Measurements from ENCODE around the gene AVP. TPM values are rescaled to one million over a fixed set of nuclear protein-coding genes. Genes with fewer than 3 reads are reported as not detected.
"Not testable (repeated sequence)": the region's sequence is repeated elsewhere in the genome, so short reads cannot be mapped to it uniquely, and the experiment has no call there.

The AVP gene, protein sequence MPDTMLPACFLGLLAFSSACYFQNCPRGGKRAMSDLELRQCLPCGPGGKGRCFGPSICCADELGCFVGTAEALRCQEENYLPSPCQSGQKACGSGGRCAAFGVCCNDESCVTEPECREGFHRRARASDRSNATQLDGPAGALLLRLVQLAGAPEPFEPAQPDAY
- total RNA-seq, result not detected
- polyA plus RNA-seq, result not detected
- long read RNA-seq, donor 1, result 0 reads
- long read RNA-seq, donor 2, result 0 reads
- long read RNA-seq, donor 3, result 0 reads
- long read RNA-seq, donor 4, result 0 reads

DNA sequence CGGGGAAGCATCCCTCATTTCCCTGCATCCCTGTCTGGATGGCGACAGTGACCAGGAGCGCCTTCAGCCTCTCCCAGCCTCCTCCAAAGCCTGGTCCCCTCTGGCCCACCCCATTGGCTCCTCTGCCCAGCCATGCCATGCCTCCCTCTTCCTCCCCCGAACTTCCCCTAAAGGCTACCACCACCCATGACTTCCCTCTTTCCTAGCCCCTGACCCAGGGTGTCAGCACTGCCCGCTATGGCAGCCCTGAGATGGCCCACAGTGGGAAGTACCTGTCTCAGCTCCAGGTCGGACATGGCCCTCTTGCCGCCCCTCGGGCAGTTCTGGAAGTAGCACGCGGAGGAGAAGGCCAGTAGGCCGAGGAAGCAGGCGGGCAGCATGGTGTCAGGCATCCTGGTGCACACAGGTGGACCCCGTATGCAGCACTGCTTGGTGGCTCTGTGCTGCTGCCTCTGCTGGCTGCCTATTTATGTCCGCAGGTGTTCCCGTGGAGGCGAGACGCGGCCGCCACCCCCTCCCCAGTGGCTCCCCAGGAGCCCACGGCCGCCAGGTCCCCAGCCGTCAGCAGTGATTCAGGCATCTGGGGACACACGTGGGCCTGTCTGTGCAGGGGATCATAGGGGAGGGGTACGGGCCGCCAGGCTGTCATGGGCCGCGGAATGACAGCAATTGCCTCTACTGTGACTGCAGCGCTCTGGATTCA, at the start of gene AVP:
Gene AVP (minus strand): TSS at position 442 of the 703 bp plus-strand sequence. CDS start 50 bp downstream, at position 392.
- Histone ChIP-seq H3K27me3 (ENCODE audit: control insufficient read depth, insufficient read depth) (no peaks in the 10 kb centered on the region), H3K4me3 (ENCODE audit: low read length) (no peak within 1 kb of the TSS), H3K27ac (ENCODE audit: low read length) (no peak within 1 kb of the TSS), H3K9me3 (ENCODE audit: control insufficient read depth, low read length) (no peaks in the 10 kb centered on the region), H3K4me1 (ENCODE audit: control insufficient read depth, insufficient read depth, low read length) (no peaks in the 10 kb centered on the region)
- WGBS, result 83% methylated on average over 28 of the region's 28 CpGs
- peak in 1 of 3 donors; percentile 44 for DNase-seq
- intact Hi-C loops (cut with DNase I), result no loop called here
- no peak for ATAC-seq

DNA sequence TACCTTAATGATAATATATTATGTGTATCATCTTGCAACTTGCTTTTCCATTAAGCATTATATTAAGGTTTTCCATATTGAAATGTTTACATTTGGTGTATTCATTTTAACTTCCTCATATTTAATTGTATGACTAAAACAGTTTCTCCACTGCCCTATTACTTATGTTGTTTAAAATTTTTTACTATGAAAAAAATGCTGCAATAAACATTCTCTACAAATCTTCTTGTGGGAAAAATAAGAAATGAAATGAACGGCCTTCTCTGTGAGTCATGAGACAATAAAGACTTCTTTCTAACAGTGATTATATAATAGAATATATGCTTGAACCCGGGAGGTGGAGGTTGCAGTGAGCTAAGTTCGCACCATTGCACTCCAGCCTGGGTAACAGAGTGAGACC, 49.6 kb upstream of the AVP start:
- no peak for ATAC-seq
- no peak for DNase-seq
- intact Hi-C loops (cut with DNase I), result no loop called here
- 88% methylated on average over 3 of the region's 3 CpGs for WGBS
- no peak overlapping the region for H3K4me3 ChIP-seq (ENCODE audit: low read length)
- peaks cover 4% of the 10 kb centered on the region for H3K4me1 ChIP-seq (ENCODE audit: control insufficient read depth, insufficient read depth, low read length)
- no peaks in the 10 kb centered on the region for H3K9me3 ChIP-seq (ENCODE audit: control insufficient read depth, low read length)
- no peaks in the 10 kb centered on the region for H3K27me3 ChIP-seq (ENCODE audit: control insufficient read depth, insufficient read depth)
- H3K27ac ChIP-seq (ENCODE audit: low read length), result no peak overlapping the region

DNA sequence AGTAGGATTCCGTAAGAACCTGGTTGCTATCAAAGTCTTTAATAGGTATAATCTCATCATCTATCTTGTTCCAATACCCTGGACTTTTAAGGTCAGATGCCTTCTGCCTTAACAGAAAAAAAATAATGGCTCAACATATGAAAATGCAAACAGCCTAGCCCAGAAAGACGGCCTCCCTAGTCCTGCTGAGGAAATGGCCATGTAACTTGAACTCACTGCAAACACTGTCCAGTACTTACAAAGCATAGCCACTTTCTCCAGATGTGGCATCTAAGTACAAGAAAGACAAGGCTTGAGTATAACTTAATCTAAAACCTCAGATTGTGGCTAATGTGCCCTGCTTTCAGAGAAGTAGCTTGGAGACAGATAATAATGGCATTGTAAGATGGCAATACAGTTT, 48.6 kb upstream of the AVP start:
- ATAC-seq (no peak), DNase-seq (no peak)
- WGBS, result 96% methylated on average over 2 of the region's 2 CpGs
- H3K27ac ChIP-seq (ENCODE audit: low read length), result no peak overlapping the region
- H3K27me3 ChIP-seq (ENCODE audit: control insufficient read depth, insufficient read depth), result no peaks in the 10 kb centered on the region
- intact Hi-C loops (cut with DNase I), result no loop called here
- H3K9me3 ChIP-seq (ENCODE audit: control insufficient read depth, low read length), result no peaks in the 10 kb centered on the region
- H3K4me3 ChIP-seq (ENCODE audit: low read length), result no peak overlapping the region
- H3K4me1 ChIP-seq (ENCODE audit: control insufficient read depth, insufficient read depth, low read length), result peaks cover 6% of the 10 kb centered on the region

DNA sequence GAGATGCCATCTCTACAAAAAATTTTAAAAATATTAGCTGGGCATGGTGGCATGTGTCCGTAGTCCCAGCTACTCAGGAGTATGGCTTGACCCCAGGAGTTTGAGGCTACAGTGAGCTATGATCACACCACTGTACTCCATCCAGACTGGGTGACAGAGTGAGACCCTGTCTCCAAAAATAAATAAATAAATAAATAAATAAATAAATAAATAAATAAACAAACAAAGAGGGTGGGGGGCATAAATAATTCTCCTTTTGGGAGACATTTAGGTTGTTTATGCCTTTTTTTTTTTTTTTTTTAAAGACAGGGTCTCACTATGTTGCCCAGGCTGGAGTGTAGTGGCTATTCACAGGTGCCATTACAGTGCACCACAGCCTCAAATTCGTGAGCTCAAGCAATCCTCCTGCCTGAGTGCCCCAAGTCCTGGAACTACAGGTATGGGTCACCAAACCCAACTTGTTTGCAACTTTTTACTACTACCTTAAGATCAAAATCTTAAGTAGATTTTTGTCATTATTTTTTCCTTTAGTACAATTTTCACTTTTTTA, 45.6 kb upstream of the AVP start:
- Histone ChIP-seq H3K27ac (ENCODE audit: low read length) (no peak overlapping the region), H3K4me1 (ENCODE audit: control insufficient read depth, insufficient read depth, low read length) (peaks cover 4% of the 10 kb centered on the region), H3K4me3 (ENCODE audit: low read length) (no peak overlapping the region), H3K9me3 (ENCODE audit: control insufficient read depth, low read length) (no peaks in the 10 kb centered on the region), H3K27me3 (ENCODE audit: control insufficient read depth, insufficient read depth) (no peaks in the 10 kb centered on the region)
- ATAC-seq (no peak), DNase-seq (no peak)
- whole genome bisulfite sequencing, result 94% methylated on average over 2 of the region's 2 CpGs
- intact Hi-C loops (cut with DNase I), result no loop called here

DNA sequence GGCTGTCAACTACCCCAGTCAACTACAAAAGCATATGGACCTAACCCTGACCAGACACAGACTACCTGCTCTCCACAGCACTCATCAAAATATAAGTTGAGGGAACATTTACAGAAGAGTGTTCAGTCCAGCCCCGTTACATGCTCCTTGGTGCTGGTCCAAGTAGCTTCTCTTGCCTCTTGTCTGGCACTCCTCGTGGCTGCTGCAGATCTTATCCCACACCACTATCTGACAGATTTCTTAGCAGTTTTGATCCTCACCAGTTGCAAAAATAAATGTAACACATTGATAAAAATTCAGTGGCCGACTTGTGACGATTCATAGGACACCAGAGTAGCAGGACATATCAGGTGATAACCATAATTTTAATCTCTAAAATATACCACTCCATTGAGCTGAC, 44.6 kb upstream of the AVP start:
- no peaks in the 10 kb centered on the region for H3K27me3 ChIP-seq (ENCODE audit: control insufficient read depth, insufficient read depth)
- intact Hi-C loops (cut with DNase I), result no loop called here
- DNase-seq (no peak), ATAC-seq (peak in 1 of 2 donors; percentile 38)
- no peaks in the 10 kb centered on the region for H3K9me3 ChIP-seq (ENCODE audit: control insufficient read depth, low read length)
- H3K27ac ChIP-seq (ENCODE audit: low read length), result no peak overlapping the region
- WGBS, result 52% methylated on average over 4 of the region's 4 CpGs
- H3K4me1 ChIP-seq (ENCODE audit: control insufficient read depth, insufficient read depth, low read length), result peaks cover 3% of the 10 kb centered on the region
- no peak overlapping the region for H3K4me3 ChIP-seq (ENCODE audit: low read length)

DNA sequence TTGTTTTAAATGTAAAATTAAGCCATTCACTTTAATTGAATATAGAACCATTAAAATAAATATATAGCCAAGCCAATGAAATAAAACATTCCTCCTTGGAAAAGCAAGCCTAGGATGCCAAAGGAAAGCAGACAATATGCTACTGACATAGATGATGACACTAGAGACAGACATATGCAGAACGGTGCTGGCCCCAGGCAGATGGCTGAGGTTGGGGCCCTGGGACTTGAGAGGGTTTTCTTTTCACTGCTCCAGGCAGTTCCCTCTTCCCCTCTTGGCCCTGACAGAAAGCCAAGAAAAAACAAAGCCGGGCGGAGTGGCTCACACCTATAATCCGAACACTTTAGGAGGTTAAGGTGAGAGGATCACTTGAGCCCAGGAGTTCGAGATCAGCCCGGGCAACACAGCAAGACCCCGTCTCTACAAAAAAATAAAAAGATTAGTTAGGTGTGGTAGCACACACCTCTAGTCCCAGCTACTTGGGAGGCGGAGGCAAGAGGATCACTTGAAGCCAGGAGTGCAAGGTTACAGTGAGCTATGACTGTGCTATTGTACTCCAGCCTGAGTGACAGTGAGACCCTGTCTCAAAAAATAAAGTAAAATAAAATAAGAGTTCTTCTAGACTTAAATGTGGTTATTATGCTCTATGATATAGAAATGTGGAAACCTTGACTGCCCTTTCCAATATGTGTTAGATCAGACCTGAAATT, 43.9 kb upstream of the AVP start:
- Histone ChIP-seq H3K4me1 (ENCODE audit: control insufficient read depth, insufficient read depth, low read length) (peaks cover 3% of the 10 kb centered on the region), H3K27me3 (ENCODE audit: control insufficient read depth, insufficient read depth) (no peaks in the 10 kb centered on the region), H3K9me3 (ENCODE audit: control insufficient read depth, low read length) (no peaks in the 10 kb centered on the region), H3K27ac (ENCODE audit: low read length) (no peak overlapping the region), H3K4me3 (ENCODE audit: low read length) (no peak overlapping the region)
- DNase-seq, result no peak
- WGBS, result 70% methylated on average over 8 of the region's 8 CpGs
- no peak for ATAC-seq
- intact Hi-C loops (cut with DNase I), result no loop called here

DNA sequence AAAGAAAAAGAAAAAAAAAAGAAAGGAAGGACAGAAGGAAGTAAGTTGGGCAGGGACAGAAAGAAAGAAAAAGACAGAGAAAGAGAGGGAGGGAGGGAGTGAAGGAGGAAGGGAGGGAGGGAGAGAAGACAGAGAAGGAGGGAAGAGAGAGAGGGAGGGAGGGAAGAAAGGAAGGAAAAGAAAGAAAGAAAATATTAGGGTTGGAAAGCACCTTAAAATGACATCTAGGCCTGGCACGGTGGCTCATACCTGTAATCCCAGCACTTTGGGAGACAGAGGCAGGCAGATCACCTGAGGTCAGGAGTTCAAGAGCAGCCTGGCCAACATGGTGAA, 42.0 kb upstream of the AVP start:
- peaks cover 2% of the 10 kb centered on the region for H3K4me1 ChIP-seq (ENCODE audit: control insufficient read depth, insufficient read depth, low read length)
- intact Hi-C loops (cut with DNase I), result no loop called here
- H3K27me3 ChIP-seq (ENCODE audit: control insufficient read depth, insufficient read depth), result no peaks in the 10 kb centered on the region
- no peak overlapping the region for H3K4me3 ChIP-seq (ENCODE audit: low read length)
- ATAC-seq, result no peak
- no peaks in the 10 kb centered on the region for H3K9me3 ChIP-seq (ENCODE audit: control insufficient read depth, low read length)
- 100% methylated on average over 1 of the region's 1 CpG for WGBS
- no peak overlapping the region for H3K27ac ChIP-seq (ENCODE audit: low read length)
- no peak for DNase-seq

DNA sequence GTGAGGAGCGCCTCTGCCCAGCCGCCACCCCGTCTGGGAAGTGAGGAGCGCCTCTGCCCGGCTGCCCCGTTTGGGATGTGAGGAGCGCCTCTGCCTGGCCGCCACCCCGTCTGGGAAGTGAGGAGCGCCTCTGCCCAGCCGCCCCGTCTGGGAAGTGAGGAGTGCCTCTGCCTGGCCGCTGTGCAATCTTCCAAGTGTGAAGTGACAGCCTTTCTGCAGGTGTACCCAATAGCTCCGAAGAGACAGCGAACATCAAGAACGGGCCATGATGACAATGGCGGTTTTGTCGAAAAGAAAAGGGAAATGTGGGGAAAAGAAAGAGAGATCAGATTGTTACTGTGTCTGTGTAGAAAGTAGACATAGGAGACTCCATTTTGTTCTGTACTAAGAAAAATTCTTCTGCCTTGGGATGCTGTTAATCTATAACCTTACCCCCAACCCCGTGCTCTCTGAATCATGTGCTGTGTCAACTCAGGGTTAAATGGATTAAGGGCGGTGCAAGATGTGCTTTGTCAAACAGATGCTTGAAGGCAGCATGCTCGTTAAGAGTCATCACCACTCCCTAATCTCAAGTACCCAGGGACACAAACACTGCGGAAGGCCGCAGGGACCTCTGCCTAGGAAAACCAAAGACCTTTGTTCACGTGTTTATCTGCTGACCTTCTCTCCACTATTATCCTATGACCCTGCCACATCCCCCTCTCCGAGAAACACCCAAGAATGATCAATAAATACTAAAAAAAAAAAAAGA, 41.4 kb upstream of the AVP start:
- ATAC-seq; H3K27me3 ChIP-seq (ENCODE audit: control insufficient read depth, insufficient read depth); H3K27ac ChIP-seq (ENCODE audit: low read length); intact Hi-C loops (cut with DNase I); H3K4me3 ChIP-seq (ENCODE audit: low read length); H3K9me3 ChIP-seq (ENCODE audit: control insufficient read depth, low read length); H3K4me1 ChIP-seq (ENCODE audit: control insufficient read depth, insufficient read depth, low read length); DNase-seq: not testable (repeated sequence)
- WGBS, result 89% methylated on average over 25 of the region's 25 CpGs

DNA sequence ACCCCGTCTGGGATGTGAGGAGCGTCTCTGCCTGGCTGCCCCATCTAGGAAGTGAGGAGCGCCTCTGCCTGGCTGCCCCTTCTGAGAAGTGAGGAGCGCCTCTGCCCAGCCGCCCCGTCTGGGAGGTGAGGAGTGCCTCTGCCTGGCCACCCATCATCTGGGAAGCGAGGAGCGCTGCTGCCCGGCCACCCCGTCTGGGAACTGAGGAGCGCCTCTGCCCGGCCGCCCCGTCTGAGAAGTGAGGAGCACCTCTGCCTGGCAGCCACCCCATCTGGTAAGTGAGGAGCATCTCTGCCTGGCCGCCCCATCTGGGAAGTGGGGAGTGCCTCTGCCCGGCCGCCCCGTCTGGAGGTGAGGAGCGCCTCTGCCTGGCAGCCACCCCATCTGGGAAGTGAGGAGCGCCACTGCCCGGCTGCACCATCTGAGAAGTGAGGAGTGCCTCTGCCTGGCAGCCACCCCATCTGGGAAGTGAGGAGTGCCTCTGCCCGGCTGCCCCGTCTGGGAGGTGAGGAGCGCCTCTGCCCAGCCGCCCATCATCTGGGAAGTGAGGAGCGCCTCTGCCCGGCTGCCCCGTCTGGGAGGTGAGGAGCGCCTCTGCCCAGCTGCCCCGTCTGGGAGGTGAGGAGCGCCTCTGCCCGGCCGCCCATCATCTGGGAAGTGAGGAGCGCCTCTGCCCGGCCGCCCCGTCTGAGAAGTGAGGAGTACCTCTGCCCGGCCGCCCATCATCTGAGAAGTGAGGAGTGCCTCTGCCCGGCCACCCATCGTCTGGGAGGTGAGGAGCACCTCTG, 40.4 kb upstream of the AVP start:
- ATAC-seq; H3K4me1 ChIP-seq (ENCODE audit: control insufficient read depth, insufficient read depth, low read length); H3K9me3 ChIP-seq (ENCODE audit: control insufficient read depth, low read length); intact Hi-C loops (cut with DNase I); H3K27me3 ChIP-seq (ENCODE audit: control insufficient read depth, insufficient read depth); H3K27ac ChIP-seq (ENCODE audit: low read length); H3K4me3 ChIP-seq (ENCODE audit: low read length): not testable (repeated sequence)
- peak in 1 of 3 donors; percentile 61 for DNase-seq
- WGBS, result 98% methylated on average over 41 of the region's 41 CpGs

DNA sequence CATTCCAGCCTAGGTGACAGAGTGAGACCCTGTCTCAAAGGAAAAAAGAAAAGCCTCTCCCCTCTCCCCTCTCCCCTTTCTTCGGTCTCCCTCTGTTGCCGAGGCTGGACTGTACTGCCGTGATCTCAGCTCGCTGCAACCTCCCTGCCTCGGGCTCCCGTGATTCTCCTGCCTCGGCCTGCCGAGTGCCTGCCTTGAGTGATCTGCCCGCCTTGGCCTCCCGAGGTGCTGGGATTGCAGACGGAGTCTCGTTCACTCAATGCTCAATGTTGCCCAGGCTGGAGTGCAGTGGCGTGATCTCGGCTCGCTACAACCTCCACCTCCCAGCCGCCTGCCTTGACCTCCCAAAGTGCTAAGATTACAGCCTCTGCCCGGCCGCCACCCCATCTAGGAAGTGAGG, 39.6 kb upstream of the AVP start:
- H3K4me3 ChIP-seq (ENCODE audit: low read length); DNase-seq; H3K27ac ChIP-seq (ENCODE audit: low read length); H3K4me1 ChIP-seq (ENCODE audit: control insufficient read depth, insufficient read depth, low read length); ATAC-seq; intact Hi-C loops (cut with DNase I); H3K9me3 ChIP-seq (ENCODE audit: control insufficient read depth, low read length); H3K27me3 ChIP-seq (ENCODE audit: control insufficient read depth, insufficient read depth): not testable (repeated sequence)
- WGBS, result 99% methylated on average over 17 of the region's 18 CpGs
